ENCODE results near the gene MKRN3.

The MKRN3 gene

GRCh38 chr15:23565395-23566070 is at the start of gene MKRN3:
Gene MKRN3 (plus strand): TSS chr15:23565674. CDS start chr15:23565783, 109 bp downstream.
- TF ChIP-seq, protein P1, sequence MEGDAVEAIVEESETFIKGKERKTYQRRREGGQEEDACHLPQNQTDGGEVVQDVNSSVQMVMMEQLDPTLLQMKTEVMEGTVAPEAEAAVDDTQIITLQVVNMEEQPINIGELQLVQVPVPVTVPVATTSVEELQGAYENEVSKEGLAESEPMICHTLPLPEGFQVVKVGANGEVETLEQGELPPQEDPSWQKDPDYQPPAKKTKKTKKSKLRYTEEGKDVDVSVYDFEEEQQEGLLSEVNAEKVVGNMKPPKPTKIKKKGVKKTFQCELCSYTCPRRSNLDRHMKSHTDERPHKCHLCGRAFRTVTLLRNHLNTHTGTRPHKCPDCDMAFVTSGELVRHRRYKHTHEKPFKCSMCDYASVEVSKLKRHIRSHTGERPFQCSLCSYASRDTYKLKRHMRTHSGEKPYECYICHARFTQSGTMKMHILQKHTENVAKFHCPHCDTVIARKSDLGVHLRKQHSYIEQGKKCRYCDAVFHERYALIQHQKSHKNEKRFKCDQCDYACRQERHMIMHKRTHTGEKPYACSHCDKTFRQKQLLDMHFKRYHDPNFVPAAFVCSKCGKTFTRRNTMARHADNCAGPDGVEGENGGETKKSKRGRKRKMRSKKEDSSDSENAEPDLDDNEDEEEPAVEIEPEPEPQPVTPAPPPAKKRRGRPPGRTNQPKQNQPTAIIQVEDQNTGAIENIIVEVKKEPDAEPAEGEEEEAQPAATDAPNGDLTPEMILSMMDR (IDR thresholded peaks at IDR 0.05; ENCODE audit: extremely low read depth, missing control alignments) = no peak
- DNase-seq (ENCODE audit: low spot score) = no peak

- DNase-seq (ENCODE audit: low spot score) = no peak
These were observed 48.6 kb upstream of the MKRN3 start for GRCh38 chr15:23516866-23517265.

DNA sequence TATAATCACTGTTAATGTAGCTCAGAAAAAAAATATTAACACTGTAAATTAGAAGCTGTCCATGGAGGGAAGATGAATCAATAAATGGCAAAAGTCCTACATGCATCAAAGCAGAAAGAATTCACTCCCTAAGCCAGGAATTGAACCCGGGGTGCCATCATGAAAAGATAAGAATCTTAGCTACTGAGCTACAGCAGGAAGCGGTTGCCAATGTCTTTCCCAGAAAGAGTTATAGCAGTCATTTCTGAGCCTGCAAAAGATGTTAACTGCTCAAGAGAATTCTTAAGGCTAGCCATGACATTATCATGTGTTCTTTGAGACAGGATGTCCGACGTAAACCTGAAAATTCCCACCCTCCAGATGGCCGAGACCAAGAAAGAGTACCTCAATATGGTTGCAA is 47.4 kb upstream of the MKRN3 start:
- TF ChIP-seq, protein P1 (IDR thresholded peaks at IDR 0.05; ENCODE audit: extremely low read depth, missing control alignments) = no peak

More at GRCh38 chr15:23516866-23517265, 48.6 kb upstream of the MKRN3 start:
- TF ChIP-seq, protein P1 (IDR thresholded peaks at IDR 0.05; ENCODE audit: extremely low read depth, missing control alignments) = no peak

DNA sequence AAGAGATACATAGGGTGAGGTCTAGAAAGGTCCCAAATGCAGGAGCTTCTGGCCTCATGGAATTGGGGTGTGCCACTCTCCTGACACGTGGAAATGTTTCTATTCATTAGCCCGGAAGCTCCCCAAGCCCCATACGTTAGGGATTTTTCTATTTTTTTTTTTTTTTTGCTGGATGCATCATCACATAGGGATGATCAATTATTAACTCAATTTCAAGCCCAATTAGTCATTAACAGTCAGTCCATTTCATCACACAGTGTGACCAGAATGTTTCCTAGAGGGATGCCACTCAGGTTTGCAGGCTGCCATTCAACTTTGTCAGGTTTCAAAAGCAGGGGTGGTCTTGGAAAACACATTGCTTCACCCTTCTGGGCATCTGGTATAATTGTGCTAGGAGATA is 40.7 kb upstream of the MKRN3 start:
- TF ChIP-seq, protein P1 (IDR thresholded peaks at IDR 0.05; ENCODE audit: extremely low read depth, missing control alignments) = no peak
- no peak for DNase-seq (ENCODE audit: low spot score)

More for the DNA sequence above, 47.4 kb upstream of the MKRN3 start:
- no peak for DNase-seq (ENCODE audit: low spot score)

GRCh38 chr15:23529891-23530290 is 35.6 kb upstream of the MKRN3 start:
- TF ChIP-seq, protein P1 (IDR thresholded peaks at IDR 0.05; ENCODE audit: extremely low read depth, missing control alignments) = no peak

GRCh38 chr15:23532024-23532423 is 33.5 kb upstream of the MKRN3 start:
- TF ChIP-seq, protein P1 (IDR thresholded peaks at IDR 0.05; ENCODE audit: extremely low read depth, missing control alignments) = no peak
- no peak for DNase-seq (ENCODE audit: low spot score)

More at GRCh38 chr15:23529891-23530290, 35.6 kb upstream of the MKRN3 start:
- no peak for DNase-seq (ENCODE audit: low spot score)

GRCh38 chr15:23536659-23537058 is 28.8 kb upstream of the MKRN3 start:
- no peak for DNase-seq (ENCODE audit: low spot score)
- TF ChIP-seq, protein P1 (IDR thresholded peaks at IDR 0.05; ENCODE audit: extremely low read depth, missing control alignments) = no peak

All from GM20000 (cell line).